UCSD-AML1 (cell line): Measurements from ENCODE around the gene AHCYL2.
A peak's percentile ranks its signal among the peaks of the same experiment; 100 is the strongest.
"Not testable (repeated sequence)": the region's sequence is repeated elsewhere in the genome, so short reads cannot be mapped to it uniquely, and the experiment has no call there.

Experiments used
- DNase-seq: peaks from one replicate; lab custom pipeline; 2025; ENCODE audit not compliant: unreplicated experiment; lab: John Stamatoyannopoulos, UW

Gene AHCYL2

DNA sequence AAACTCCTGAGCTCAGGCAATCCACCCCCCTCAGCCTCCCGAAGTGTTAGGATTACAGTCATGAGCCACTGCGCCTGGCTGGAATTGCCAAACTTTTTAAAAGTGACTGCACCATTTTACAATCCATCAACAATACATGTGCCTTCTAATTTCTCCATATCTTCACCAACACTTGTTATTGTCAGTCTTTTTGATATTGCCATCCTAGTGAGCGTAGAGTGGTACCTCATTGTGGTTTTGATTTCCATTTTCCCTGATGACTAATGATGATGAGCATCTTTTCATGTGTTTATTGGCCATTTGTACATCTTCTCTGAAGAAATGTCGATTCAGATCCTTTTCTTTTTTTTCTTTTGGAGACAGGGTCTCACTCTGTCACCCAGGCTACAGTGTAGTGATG lies 187.7 kb downstream of the AHCYL2 start:
- no peak for DNase-seq

DNA sequence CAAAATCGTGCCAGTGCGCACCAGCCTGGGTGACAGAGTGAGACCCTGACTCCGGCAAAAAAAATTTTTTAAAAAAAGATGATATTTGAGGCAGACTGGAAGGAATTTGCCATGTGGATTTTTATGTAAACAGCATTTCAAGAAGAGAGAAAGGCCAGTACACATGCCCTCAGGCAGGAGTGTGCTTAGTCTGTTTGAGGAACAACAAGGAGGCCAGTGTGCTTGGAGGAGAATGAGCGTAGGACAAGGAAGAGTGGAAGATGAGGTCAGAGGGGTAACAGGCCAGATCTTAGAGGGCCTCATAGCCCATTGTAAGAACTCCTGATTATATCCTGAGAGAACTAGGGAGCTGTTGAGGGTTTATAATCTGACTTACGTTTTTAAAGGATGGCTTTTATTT lies 192.2 kb downstream of the AHCYL2 start:
- DNase-seq: no peak

DNA sequence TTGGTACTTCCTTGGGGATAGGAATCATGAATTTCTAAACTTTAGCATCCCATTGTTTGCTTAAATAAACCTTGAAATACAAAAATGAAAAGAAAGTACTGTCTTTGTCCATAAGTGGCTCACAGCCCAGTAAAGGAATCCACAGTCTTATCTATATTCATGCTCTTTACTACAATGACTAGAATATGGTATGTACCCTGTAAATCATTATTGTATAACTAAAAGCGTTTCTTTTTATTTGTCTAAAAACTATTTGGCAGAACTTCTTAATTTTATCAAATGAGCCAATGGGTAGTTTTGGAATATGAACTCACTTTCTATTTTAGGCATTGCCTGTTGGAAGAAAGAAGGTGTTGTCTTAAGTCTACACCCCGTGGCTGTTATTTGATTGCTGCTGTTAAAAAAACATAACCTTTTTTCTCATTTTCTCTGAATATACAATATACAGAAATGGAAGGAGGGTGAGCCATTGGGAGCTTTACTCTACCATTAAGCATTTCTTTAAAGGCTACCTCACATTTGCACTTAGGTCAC lies 197.0 kb downstream of the AHCYL2 start:
- DNase-seq: no peak

DNA sequence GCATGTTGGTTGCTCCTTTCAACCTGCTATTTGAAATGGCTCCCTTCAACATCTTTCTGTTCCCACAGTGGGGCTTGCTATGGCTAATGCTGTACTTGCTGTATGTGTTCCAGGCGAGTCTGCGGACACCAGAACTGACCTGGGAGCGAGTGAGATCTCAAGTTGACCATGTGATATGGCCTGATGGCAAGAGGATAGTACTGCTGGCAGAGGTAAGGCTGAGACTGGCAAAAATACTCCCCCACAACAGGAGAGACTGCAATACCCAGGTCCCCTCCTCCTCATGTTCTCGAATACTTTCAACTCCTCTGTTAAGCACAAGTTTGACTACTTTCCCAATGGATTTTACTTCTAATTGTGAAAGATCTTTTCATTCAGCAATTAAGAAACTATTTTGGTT lies 197.9 kb downstream of the AHCYL2 start:
- DNase-seq: no peak

DNA sequence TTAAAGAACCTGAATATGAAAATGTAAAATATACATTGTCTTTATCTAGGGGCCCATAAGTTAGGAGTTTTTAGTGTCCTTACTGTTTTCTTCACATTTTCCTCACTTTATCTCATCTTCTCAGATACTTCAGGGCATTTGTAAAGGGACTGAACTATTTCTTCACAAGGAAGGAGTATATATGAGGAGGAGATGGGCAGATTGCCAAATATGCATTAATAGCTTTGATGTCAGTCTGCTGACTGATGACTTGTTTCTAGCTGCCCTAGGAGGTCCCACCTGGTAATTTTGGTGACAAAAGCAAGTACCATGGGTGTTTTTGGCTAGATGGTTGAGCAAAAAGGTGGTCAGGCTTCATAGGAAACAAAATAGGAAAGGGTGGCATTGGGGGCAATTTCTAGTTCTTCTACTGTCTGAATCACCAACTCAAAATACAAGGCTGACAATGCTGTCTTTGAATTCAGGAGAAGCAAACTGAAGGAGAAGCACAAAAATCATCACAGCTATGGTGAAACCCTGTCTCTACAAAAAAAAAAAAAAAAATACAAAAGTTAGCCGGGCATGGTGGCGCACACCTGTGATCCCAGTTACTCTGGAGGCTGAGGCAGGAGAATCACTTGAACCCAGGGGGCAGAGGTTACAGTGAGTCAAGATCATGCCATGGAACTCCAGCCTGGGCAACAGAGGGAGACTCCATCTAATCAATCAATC lies 199.0 kb downstream of the AHCYL2 start:
- DNase-seq: no peak

DNA sequence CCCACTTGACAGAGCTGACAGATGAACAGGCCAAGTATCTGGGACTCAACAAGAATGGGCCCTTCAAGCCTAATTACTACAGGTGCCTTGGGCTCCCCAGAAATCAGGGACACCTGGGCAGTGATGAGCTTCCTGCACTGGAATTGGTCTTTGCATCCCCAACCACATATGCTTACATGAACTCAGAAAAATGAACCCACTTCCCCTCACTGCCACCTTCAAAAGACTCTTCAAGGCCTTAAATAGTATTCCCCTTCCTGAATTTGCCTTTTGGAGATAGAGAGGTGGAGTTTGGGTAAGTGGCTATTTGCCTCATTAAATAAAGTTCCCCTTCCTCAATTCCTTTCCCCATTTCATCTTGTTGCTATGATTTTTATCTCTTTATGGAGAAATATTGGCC lies 201.7 kb downstream of the AHCYL2 start:
- DNase-seq: no peak

DNA sequence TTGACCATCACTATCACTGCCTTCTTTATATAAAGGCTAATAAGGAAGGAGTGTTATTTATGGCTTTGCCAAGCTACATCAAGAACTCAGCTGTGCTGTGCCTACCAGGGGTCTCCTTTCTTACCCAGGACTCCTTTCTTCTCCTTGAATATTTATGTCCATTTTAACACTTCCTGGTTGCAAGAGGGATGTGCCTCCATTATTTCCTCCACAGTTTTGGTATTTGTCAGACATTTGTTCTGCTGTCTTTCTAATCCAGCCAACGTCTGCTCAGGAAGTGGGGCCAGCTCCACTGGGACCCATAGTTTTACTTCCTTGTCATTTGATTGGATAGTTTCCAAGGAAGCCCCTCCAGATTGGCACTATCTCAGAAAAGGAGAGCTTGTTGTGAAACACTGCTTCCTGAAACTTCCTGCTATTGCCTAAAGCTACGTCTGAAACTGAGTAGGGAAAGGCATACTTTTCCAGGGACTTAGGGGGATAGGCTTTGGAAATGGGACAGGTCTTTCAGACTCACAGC lies 202.8 kb downstream of the AHCYL2 start:
- DNase-seq: no peak

DNA sequence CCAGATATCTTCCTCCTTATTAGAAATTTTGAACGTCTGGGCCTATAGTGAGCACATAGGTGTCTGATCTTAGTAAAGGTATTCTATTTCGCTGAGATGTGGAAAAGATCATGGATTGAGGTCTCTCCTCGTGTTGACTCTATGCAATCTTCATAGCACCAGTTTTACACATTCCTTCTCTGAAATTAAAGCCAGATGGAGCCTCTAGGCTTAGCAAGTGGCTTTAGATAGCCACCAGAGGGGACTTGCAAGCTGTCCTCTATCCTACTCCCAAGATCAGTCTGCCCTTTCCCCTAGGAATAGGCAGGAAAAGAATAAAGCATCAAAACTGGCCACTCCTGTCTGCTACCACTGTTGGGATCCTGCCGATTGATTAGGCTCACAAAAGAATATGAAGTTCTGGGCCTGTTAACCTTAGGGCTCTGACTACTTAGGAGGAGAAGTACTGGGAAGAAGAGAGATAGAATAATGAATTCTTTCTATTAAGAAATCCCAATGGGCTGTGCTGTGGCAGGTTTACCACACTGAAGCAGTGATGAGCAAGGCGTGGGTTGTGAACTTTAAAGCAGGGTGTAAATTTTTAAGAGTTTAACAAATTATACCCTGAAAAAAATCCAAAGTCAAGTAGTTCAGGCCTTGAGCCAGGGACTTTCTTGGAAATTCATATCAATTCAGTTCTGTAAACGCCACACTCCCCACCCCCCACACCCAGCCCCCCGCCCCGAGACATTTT lies 207.2 kb downstream of the AHCYL2 start:
- no peak for DNase-seq

DNA sequence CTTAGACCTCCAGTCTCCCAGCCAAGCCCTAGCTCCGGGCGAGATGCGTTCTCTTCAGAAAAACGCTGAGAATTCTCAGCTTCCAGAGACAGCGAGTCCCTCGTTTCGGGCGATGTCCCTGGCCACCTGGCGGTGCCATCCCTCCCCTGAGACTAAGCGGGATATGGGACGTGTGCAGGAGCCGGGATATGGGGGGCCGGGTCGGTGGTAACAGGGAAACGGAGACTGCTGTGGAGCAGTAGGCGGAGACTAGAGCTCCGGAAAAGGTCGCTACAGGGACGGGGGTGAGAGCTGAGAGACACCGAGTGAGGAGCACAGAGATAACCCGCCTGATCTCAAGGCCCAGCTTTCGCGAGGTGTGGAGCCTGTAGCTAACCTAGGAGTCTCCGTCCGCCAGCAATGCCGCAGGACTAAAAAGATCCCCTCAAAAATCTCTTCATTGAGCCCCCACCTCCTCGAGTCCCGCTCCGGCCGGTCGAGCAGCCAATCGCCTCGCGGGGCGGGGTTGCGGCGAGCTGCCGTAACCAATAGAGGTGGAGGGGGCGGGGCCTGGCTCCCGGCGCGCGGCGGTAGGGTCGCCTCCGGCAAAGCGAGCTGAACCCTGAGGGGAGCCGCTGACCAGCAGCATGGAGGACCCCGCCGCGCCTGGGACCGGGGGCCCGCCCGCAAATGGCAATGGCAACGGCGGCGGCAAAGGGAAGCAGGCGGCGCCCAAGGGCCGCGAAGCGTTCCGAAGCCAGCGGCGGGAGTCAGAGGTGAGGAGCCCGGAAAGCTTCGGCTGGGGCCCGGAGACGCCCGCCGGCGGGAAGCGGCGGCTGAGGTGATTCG lies 209.2 kb downstream of the AHCYL2 start, which contains the start of gene STRIP2:
STRIP2 (plus strand) TSS at position 586 of the 828 bp plus-strand sequence; CDS start at position 627, 41 bp downstream.
- DNase-seq: peak; percentile 74

DNA sequence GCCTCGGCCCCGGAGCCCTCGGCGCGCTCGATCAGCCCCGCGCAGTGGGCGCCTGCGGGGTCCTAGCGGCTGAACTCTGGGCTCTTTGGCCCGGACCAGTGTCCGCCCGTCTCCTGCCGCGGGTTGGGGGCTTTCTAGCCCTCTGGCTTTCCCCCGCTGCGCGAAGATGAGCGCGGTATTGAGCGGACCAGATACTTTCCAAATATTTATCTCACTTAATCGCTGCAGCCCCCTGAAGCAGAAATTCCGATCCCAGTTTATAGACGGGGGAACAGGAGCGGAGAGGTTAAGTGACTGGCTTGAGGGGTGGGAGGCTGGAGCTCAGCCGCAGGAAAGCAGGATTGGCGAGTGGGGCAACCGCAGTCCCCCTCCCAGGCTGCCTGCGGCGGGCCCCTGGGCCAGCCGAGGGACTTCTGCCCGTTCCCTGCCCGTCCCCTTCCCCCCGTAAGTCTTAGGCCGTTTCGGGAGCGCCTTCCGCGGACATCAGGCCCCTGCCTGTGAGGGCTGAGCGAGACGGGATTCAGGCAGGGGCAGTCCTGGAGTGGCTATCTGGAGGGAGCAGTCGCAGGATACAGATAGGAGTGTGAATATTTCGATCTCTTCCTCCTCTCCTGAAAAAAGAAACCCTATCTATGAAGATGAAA lies 210.0 kb downstream of the AHCYL2 start:
- DNase-seq: no peak

DNA sequence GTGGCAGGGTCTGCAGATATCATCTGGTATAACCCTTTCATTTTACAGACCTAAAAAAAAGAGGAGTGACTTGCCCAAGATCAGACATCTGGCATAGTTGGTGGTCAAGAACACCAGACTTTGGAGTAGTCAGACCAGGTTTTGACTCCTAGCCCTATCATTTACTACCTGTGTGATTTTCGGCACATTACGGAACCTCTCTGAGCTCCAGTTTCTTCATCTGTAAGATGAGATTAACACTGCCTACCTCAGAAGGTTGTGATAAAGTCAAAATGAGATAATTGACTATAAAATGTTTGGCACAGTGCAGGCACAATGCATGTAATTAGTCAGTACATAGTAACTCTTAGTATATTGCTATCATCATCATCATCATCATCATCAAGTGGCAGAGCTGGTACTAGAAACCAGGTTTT lies 210.6 kb downstream of the AHCYL2 start:
- no peak for DNase-seq

DNA sequence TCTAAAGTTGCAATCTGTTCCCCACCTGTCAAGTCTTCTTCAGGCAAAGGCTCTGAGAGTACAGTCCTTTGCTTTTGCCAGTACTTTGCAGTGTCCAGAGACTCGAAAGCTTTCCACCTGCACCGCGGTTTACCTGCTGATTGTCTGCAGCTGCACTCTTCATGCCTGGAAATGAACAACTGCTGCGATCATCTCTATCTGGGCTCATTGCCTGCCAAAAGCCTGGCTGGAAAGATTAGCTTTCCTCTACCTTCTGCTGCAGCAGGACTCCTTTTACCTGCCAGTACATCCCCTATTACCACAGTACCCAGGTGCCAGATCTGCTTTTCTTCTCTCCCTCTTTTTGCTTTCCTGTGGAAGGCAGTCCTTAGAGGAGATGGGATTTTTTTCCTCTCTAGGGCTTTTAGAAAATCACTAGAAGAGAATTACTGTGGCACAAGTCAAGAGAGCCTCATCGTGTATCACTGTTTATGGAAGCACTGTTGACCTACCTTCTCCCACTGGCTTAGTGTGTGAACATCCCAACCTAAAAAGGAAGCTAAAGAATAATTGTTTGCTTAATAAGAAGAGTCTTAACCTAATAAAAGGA lies 211.6 kb downstream of the AHCYL2 start:
- DNase-seq: no peak

DNA sequence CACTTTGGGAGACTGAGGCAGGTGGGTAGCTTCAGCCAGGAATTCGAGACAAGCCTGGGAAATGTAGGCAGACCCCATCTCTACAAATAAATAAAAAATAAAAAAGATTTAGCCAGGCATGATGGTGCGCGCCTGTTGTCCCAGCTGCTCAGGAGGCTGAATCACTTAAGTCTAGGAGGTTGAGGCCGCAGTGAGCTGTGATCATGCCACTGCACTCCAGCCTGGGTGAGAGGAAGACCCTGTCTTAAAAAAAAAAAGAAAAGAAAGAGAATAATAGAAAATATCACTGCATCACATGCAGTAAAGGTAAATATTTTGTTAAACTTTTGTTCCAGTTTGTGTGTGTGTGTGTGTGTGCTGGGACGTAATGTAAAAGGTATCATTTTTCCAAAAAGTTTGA lies 212.4 kb downstream of the AHCYL2 start:
- DNase-seq: no peak

DNA sequence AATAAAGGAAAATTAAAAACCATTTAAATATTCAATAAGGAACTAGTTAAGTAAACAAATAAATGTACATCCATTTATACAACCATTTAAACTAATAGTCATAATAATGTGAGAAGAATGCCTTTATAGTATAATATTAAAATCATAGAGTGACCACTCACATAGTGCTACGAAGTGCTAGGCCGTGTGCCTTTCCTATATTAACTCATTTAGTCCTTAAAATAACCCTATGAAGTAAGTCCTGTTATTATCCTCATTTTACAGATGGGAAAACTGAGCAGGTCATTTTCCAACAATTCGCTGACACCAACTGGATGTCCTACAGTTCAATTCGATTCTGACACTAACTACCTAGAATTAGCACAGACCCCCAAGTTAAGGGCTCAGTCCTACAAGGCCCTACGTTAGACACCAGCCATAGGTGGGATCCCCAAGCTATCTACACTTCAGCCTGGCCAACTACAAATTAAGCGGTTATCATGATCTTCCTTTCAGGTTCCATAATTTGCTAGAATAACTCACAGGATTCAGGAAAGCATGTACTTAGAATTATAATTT lies 213.5 kb downstream of the AHCYL2 start:
- DNase-seq: no peak

DNA sequence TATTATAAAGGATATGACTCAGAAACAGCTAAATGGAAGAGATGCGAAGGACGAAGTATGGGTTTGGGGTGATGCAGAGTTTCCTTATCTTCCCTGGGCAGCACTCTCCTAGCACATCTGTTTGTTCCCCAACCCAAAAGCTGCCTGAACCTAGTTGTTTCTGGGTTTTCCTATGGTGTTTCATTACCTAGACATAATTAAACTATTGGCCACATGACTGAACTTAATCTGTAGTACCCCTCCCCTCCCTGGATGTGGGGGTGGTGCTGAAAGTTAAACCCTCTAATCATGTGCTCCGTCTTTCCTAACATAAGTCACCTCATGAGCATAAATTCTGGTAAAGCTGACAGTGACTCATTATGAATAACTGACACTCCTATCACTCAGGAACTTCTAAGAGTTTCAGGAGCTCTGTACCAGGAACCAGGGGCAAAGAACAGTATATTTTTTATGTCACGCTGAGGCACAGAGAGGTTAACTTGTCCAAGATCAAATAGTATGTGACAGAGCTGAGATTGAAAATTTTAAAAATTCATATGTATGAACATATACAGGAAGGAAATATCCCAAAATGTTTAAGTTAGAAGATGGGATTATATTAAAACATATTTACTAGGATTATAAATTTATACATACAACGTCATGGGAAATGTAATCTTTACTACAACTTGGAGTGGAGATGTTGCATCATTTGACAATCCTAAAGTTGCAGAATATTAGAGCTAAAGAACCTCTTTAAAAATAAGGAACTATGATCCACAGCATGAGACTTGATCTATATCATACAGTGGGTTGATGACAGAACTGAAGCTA lies 214.2 kb downstream of the AHCYL2 start:
- no peak for DNase-seq

DNA sequence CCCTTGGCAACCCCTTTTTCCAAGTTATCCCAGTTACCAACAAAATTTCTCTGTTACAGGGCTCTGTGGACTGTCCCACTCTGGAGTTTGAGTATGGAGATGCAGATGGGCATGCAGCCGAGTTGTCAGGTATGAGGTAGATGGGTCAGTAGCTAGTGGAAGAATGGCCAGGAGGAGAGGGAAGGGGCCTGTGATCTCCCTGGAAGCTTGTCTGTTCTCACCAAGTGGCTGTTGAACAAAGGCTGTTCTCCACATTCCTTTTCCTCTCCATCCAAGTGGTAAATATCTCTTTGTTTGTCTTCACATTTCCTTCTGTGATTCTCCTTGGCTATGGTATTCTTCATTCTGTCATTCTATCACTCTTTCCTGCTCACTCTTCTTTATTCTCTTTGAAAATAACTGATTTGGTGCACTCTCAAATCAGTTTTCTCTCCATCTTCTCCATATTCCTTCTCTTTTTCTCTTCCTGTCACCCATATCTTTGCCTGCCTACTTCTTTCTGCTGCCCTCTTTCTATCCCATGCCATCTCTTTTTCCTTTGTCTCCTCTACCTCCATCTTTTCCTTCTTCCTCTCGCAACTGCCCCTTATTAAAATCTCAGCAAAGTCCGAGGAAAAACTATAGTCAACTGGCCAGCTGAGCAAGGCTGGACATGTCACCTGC lies 215.3 kb downstream of the AHCYL2 start:
- DNase-seq: no peak

DNA sequence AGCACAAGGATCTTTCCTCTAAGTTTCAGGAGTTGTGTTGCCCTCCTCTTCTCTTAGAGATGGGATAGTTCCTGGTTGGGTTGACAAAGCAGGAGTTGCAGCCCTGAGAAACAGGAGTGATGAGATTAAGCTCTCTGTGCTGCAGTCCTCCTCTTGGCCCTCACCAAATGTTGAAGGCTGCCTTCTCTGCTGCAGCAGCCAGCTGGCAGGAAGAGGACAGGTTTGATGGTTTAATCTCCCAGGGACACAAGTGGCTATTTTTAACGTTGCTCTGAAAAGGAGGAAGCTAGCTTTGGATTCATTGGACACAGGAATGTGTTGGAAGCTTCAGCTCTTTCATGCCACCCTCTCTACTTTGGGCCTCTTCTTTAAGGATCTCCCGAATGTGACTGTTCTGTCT lies 218.8 kb downstream of the AHCYL2 start:
- no peak for DNase-seq

DNA sequence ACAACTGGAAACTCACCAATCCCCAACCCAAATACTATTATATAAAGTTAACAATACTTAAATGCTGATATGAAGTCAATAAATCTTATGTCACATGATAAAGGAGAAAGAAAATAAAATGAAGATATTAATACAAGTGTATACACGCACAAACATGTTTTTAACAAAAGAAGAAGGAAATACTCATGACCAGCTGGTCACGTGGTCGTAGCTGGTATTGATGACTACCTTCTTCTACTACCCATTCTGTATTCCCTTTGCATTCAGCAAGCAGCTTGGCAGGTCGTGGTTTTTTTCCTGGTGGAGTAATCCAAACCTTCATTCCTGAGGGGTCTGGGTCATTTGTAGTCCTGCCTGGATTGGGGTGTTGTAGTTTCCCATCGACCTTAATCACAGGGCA lies 219.9 kb downstream of the AHCYL2 start:
- not testable (repeated sequence) for DNase-seq

DNA sequence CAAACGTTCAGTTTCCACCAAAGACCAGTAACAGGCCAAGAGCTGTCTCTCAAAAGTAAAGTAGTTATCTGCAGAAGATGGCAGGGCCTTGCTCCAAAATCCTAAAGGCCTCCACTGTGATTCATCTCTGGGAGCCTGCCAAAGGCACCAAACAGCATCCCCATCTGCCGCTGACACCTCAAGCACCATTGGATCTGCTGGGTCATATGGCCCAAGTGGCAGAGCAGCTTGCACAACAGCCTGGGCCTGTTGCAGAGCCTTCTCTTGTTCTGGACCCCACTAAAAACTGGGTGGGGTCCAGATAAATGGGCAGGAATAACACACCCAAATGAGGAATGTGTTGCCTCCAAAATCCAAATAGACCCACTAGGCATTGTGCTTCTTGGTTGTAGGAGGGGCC lies 222.1 kb downstream of the AHCYL2 start:
- not testable (repeated sequence) for DNase-seq
